HG02623 (cell line): ENCODE data around the gene KRTAP1-4.
"Not testable (repeated sequence)": the region's sequence is repeated elsewhere in the genome, so short reads cannot be mapped to it uniquely, and the experiment has no call there.

Experiments used
- ATAC-seq: cut with Tn5 transposase; IDR thresholded peaks from one replicate; pipeline ENCODE4 v1.9.1; 2021; ENCODE audit warnings: moderate library complexity; ENCODE audit not compliant: unreplicated experiment

The KRTAP1-4 gene

GRCh38 chr17:41009301-41009760, 20.7 kb downstream of the KRTAP1-4 start:
- no peak for ATAC-seq

DNA sequence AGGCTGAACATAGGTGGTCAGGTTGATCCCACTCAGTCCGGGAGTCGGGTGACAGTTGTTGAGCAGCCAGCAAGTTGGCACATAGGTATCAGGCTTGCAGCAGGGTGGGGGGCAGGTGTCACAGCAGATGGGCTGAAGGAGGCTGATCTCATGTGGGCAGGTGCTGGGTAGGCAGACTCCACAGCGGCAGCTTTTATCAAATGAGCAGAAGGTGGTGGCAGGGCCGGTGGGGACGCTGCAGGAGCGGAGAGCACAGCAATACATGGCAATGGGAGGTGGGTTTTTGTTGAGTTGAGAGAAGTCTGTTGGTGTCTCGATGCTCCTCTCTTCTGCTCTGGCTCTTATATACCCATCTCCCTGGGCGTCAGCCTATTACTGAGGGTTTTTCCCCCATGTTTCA, 21.2 kb downstream of the KRTAP1-4 start, which contains the start of gene KRTAP3-1:
Gene KRTAP3-1 (minus strand): TSS at position 318 of the 400 bp plus-strand sequence. CDS start 54 bp downstream, at position 264.
- no peak for ATAC-seq

GRCh38 chr17:41004397-41004796, 25.6 kb downstream of the KRTAP1-4 start:
- ATAC-seq: no peak

GRCh38 chr17:41003926-41004325, 26.1 kb downstream of the KRTAP1-4 start:
- no peak for ATAC-seq

DNA sequence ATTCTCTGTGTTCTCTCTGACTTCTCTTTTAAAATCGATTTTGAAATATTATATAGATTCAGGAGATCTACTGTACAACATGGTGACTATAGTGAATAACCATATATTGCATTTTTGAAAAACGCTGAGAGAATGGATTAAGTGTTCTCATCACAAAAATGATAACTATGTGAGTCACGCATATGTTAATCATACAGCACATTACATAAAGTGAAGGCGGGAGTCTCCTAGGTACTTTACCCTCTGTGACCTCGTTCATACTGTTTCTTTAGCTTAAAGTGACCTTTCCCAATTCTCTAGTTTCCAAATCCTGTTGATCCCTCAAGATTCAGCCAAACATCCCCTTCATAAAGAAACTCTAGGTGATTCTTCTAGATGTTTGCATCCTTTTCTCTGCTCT, 27.2 kb downstream of the KRTAP1-4 start:
- ATAC-seq: no peak

GRCh38 chr17:41001795-41002194, 28.2 kb downstream of the KRTAP1-4 start:
- ATAC-seq: no peak

- not testable (repeated sequence) for ATAC-seq
These were observed 30.4 kb downstream of the KRTAP1-4 start, which contains the start of gene KRTAP3-2 for GRCh38 chr17:40999563-40999962. Gene KRTAP3-2 (minus strand): TSS chr17:40999906. CDS start chr17:40999853, 53 bp downstream.

- ATAC-seq: no peak
These were observed 32.6 kb downstream of the KRTAP1-4 start for GRCh38 chr17:40997361-40997760.

- ATAC-seq: no peak
These were observed 33.2 kb downstream of the KRTAP1-4 start for GRCh38 chr17:40996829-40997228.

DNA sequence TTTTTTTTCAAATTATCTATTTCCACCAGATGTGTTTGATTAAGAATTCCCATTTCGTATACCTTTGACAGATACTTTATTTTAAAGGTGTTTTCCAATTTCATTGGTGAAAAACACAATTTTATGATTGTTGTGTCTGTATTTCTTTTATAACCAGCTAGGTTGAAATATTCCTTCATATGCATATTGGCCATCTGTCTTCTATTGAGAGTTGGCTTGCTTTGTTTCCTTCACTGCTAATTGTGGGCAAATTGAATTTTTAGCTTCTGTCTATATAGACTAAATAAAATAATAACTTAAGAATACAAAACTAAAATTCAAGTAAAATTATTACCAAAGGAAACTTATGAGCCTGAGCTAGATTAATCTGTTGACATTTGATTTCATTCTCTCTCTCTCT, 34.9 kb downstream of the KRTAP1-4 start:
- no peak for ATAC-seq

GRCh38 chr17:40993839-40994238, 36.2 kb downstream of the KRTAP1-4 start, which contains the start of gene KRTAP3-3:
Gene KRTAP3-3 (minus strand): TSS chr17:40994164. CDS start chr17:40994097, 67 bp downstream.
- ATAC-seq: no peak

DNA sequence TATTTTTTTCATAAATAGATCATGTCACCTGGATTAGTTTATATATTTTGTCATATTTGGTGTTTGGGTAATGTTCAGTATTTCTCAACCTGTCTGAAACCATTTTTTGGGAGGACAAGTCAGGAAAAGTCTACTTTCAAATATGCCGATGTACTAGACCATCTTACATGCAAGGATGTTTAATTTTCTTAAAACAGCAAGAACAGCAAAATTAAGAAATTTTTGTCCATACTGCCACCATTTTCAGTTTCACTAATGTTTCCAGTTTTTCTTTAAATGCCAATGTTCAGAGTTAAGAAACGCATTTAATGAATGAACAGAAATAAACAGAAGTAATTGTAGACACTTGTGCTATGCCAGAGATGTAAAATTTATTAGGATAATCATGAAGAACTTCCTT, 36.9 kb downstream of the KRTAP1-4 start:
- no peak for ATAC-seq

DNA sequence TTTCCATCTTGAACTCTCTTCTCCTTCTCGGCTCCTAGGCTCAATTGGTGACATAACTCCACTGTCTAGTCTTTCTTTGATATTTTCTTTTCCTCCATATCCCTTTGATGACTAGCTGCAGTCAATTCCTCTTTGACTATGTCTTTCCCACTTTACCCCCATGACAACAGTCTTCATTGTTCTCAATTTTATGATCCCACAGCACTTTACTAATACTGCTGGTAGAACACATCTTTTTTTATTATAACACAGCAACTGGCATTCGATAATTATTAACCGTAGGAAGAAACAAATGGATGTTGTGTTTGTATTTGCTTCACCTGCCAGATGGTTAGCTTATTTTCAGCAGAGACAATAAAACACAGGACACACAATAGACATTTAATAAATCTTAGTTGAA, 37.3 kb downstream of the KRTAP1-4 start:
- ATAC-seq: no peak

DNA sequence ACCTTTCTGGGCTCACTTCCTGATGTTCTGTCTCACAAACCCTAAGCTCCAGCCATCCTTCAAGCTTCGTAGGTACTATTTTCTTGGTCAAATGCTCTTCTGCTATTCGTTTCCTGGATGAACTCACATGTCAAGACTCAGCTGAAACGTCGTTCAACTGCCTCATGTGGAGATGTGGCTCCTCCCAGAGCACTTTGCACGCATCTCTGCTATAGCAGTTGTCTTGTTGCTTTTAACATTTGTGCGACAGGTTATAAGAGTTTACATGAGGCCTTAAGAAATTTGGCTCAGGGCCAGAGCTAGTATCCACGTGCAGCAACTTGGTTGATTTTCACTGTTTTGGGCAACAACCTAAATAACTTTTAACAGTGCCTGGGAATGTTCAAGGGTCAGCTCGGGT, 43.1 kb downstream of the KRTAP1-4 start:
- no peak for ATAC-seq

GRCh38 chr17:40984226-40984625, 45.8 kb downstream of the KRTAP1-4 start, which contains the start of gene KRT40:
Gene KRT40 (minus strand): TSS chr17:40984326. CDS start chr17:40984273, 53 bp downstream.
- ATAC-seq: no peak

DNA sequence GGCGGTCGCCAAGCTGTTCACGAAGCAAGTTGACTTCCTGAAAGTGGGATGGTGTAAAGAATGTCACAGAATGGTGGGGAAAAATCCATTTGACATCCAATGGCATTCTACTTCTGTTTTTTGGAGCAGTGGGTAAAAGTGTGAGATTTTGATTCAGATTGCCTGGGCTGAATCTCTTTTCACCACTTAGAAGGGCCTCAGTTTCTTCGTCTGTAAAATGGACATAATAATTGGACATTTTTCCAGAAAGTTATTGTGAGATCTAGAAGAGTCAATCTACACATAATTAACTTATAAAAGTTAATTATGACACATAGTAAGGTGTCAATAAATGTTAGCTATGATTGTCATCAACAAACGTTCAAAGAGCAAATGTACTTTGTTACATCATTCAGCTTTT, 48.9 kb downstream of the KRTAP1-4 start:
- no peak for ATAC-seq

DNA sequence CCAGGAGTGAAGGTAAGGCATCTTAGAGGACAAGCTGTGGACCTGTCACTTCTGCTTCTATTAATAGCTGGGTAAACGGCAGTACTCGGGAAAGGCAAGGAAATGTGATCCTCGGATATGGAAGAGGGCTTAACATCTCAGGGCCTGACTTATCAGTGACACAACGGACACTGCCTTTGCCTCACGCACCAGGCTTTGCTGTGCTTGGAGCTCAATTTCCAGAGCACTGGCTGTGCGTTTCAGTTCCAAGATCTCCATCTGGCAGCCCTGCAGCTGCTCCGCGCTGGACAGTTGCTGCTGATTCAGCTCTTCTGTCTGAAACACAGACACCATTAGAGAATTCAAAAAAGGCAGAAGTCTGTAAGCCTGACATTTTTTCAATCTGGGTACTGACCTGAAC, 49.4 kb downstream of the KRTAP1-4 start:
- ATAC-seq: no peak

GRCh38 chr17:40980117-40980516, 49.9 kb downstream of the KRTAP1-4 start:
- no peak for ATAC-seq
